Loucy (cell line): ENCODE measurements around the gene ADGRE1.
"Not testable (repeated sequence)": the region's sequence is repeated elsewhere in the genome, so short reads cannot be mapped to it uniquely, and the experiment has no call there.

Experiments used
- CTCF ChIP-seq: fragments of 200-600 bp; sonication (generic); conservative IDR thresholded peaks from 2 replicates; pipeline ENCODE4 v1.5.1; 2014; ENCODE audit warnings: mild to moderate bottlenecking, antibody characterized with exemption, low read length
- EZH2phosphoT487 ChIP-seq: fragments of 200-600 bp; IDR thresholded peaks from 2 replicates; pipeline ENCODE4 v1.6.1; 2018; ENCODE audit warnings: antibody characterized with exemption, mild to moderate bottlenecking, moderate library complexity, borderline replicate concordance

DNA sequence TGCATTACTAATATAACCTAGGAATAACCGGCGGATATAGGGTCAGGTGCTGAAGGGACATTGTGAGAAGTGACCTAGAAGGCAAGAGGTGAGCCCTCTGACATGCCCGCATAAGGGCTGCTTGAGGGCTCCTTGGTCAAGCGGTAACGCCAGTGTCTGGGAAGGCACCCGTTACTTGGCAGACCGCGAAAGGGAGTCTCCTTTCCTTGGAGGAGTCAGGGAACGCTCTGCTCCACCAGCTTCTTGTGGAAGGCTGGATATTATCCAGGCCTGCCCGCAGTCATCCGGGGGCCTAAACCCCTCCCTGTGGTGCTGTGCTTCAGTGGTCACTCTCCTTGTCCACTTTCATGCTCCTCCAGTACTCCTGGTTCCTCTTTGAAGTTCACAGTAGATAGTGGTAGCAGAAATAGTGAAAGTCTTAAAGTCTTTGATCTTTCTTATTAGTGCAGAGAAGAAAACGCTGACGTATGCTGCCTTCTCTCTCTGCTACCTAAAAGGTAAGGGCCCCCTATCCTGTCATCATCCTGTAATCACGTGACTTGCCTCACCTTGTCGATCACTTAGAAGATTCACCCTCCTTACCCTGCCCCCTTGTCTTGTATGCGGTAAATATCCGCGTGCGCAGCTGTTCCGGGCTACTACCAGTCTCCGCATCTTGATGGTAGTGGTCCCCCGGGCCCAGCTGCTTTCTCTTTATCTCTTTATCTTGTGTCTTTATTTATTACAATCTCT is 18.1 kb upstream of the ADGRE1 start:
- not testable (repeated sequence) for TF ChIP-seq CTCF, EZH2phosphoT487
